DND-41 (cell line): ENCODE results near the gene KRTAP10-9.

ENCODE experiments used
- EZH2 ChIP-seq: IDR thresholded peaks from 3 replicates; pipeline ENCODE4 v1.6.1; 2012; ENCODE audit warnings: borderline replicate concordance, low read depth, mild to moderate bottlenecking, moderate library complexity, low read length, inconsistent platforms; ENCODE audit not compliant: severe bottlenecking
- TF ChIP-seq, protein P1 (sequence below): IDR thresholded peaks from 2 replicates; pipeline ENCODE4 v1.5.1; 2012; ENCODE audit warnings: borderline replicate concordance, low read length, moderate library complexity, mild to moderate bottlenecking; ENCODE audit not compliant: poor library complexity, severe bottlenecking; ENCODE audit errors: extremely low read depth

DNA sequence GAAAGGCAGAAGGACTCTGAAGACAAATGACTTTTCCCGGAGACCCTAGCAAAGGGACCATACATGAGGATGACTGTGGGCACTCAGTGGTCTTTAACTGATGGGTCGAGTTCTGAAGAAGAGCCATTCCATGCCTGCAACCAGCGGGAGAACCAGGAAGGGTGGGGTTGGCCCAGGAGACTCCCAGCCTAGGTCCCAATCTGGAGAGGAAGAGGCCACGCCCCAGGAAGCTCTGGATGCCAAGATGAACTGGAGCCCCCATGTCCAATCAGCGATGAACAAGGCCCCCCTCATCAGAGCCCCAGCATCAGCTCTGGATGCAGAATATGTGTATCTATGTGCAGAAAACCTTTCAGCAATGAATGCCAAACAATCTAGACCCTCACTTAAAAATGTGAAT lies 13.9 kb downstream of the KRTAP10-9 start:
- TF ChIP-seq EZH2, result no peak
- TF ChIP-seq, protein P1, sequence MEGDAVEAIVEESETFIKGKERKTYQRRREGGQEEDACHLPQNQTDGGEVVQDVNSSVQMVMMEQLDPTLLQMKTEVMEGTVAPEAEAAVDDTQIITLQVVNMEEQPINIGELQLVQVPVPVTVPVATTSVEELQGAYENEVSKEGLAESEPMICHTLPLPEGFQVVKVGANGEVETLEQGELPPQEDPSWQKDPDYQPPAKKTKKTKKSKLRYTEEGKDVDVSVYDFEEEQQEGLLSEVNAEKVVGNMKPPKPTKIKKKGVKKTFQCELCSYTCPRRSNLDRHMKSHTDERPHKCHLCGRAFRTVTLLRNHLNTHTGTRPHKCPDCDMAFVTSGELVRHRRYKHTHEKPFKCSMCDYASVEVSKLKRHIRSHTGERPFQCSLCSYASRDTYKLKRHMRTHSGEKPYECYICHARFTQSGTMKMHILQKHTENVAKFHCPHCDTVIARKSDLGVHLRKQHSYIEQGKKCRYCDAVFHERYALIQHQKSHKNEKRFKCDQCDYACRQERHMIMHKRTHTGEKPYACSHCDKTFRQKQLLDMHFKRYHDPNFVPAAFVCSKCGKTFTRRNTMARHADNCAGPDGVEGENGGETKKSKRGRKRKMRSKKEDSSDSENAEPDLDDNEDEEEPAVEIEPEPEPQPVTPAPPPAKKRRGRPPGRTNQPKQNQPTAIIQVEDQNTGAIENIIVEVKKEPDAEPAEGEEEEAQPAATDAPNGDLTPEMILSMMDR, result no peak
